ENCODE data around the gene POU6F2.
"Not testable (repeated sequence)": the region's sequence is repeated elsewhere in the genome, so short reads cannot be mapped to it uniquely, and the experiment has no call there.

The POU6F2 gene

DNA sequence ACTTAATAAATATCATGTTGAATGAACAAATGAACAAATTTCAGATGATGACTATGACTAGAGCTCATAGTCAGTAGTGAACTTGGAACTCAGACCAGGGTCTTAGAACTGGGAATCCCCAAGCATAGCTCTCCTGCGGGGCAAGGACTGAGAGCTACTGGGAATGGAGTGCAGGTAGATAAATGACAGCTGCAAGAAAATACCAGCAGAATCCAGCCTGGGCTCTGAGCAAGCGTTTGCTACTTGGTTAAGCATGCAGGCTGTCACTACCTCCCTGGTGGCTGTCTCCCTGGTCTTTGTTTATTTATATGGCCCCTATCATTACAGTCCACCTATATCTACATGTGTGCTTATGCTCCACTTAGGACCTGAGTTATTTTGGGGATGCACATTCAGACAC is 208.4 kb downstream of the POU6F2 start:
- no peak for DNase-seq (ENCODE audit: low read depth in 1 of 2, low spot score in 1 of 2)

DNA sequence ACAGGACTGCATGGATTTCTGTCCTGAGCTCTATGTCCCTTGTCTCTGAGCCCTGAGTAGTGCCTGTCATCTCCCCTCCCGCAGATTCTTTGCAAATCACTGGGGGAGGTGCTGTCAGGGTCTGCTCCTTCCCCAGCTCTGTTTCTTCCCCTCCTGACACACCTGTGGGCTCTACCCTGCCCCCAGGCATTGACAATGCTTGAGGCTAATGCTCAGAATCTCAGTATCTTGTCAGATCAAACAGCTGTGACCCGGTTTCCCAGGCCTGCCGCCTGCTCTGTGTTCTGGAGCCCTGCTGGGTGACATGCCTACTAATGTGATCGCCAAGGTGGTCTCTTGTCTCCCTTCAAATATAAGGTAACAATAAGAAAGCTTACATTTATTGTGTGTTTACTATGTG is 209.0 kb downstream of the POU6F2 start:
- DNase-seq (ENCODE audit: low read depth in 1 of 2, low spot score in 1 of 2) = no peak

DNA sequence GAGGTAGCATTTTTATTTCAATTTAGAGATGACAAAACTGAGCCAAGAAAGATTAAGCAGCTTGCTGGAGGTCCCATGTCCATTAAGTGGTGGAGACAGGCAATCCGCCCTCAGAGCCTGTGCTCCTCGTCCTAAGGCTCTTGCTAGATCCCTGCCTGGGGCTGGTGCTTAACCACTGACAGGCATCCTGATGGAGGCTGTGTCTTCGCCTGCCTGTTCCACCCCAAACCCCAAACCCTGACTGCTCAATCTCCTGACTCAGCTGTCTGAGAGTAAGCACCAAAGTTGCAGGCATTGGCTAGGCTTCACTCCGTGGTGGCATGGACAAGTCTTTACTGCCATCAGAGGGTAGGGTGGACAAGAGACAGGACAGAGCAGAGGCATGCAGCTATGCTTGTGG is 209.4 kb downstream of the POU6F2 start:
- no peak for DNase-seq (ENCODE audit: low read depth in 1 of 2, low spot score in 1 of 2)

DNA sequence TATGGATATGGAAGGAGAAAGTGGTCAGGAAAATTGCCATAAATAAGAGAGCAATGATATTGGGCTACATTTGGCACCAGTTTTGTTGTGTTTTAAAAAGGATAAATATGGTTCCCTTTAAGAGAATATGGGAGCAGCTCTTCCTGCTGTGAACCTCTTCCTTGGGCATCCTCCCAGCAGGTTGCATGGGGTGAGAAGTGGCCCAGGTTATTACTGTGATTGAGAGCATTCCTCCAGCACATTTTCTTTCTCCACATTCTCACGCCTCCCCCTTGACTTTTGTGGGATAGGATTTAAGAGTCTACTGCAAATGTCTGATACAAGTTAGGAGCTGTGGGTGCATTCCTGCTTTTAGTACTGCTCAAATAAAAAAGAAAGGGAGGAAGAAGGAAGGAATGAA is 214.8 kb downstream of the POU6F2 start:
- DNase-seq (ENCODE audit: low read depth in 1 of 2, low spot score in 1 of 2) = no peak

DNA sequence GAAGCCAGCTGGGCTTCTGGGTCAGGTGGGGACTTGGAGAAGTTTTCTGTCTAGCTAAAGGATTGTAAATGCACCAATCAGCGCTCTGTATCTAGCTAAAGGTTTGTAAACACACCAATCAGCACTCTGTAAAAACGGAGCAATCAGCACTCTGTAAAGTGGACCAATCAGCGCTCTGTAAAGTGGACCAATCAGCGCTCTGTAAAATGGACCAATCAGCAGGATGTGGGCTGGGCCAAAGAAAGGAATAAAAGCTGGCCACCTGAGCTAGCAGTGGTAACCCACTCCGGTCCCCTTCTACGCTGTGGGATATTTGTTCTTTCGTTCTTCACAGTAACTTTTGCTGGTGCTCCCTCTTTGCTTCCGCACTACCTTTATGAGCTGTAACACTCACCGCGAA is 216.7 kb downstream of the POU6F2 start:
- not testable (repeated sequence) for DNase-seq (ENCODE audit: low read depth in 1 of 2, low spot score in 1 of 2)

DNA sequence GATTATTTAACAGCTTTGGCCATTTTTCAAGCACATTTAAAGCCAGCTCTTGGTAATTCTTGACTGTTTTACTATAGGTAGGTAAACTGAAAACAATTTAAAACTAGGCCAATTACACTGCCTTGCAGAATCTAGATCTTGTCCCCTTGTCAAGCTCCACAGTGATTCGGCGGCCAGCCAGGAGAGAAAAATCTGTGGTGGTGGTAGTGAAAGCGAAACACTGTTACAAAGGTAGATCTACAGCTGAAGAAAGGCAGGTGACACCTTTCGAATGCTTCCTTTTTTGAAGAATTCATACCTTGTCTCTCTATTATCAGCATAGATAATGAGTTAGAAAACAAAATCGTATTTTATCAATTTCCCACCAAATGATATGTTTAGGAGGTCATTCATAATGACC is 218.3 kb downstream of the POU6F2 start:
- no peak for DNase-seq (ENCODE audit: low read depth in 1 of 2, low spot score in 1 of 2)

DNA sequence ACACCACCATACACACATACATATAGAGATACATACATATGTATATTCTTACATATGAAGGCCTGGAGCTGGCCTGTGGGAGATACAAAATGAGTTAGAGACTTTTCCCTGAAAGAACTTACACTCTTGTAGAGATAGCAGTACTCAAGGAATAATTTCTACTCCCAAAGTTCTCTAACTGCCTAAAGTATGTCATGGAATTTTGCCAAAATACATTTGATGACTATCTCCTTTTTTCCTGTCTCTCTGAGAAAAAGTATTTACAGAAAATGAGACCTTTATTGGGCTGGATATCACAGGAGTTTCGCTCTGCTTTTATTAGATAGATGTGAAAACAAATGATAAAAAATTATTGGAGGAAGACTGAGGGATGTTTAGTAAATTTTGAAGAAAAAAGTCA is 220.1 kb downstream of the POU6F2 start:
- no peak for DNase-seq (ENCODE audit: low read depth in 1 of 2, low spot score in 1 of 2)

DNA sequence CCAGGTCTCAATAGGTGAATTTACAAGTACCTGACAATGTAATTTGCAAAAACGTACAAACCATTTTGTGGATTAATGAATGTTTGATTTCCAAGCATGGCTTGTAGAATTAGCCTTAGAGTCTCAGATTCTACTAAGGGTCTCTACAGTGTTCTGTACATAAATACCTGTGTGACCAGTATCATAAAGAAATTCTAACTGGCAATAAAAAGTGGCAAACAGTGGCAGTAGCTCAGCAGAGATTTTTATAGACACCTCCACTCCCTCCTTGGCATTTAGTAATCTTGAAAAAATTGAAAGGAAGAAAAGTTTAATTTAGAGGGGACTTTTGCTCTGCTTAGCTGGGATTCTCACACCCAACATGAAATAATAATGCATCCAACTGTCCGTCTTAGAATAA is 220.8 kb downstream of the POU6F2 start:
- no peak for DNase-seq (ENCODE audit: low read depth in 1 of 2, low spot score in 1 of 2)

DNA sequence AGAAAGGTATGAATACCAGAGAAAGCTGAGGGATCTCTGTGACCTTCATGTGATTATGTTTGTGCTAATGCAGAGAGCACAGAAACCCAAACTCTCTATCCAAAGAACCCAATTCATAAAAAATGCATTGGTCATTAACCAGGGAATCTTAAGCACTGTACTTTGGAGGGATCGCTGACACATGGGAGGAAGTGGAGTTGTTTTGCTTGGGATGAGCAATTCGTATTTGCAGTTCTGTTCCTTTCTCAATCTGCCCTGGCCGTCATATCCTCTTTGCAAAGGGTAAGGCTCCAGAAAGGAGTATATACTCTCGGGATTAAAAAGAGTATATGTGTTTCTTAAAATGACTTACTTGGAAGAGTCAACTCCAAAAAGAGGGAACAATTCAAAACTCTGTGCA is 221.3 kb downstream of the POU6F2 start:
- DNase-seq (ENCODE audit: low read depth in 1 of 2, low spot score in 1 of 2) = no peak

DNA sequence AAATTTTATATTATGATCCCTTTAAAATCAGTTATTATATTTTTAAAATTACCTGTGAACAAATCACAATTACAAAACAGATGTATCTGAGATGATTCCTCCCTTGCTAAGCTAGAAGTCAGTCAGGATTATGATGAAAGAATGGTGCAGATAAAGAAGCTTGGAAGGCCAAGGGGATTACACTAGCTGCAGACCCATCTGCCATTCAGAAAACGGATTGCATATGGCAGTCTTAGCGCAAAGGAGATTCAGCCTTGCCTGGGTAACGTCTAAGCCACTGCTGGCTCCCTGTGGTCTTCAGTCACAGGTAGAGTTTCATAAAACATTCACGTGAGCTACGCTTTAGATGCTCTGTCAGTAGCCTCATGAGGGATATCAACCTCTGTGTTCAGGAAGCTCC is 222.2 kb downstream of the POU6F2 start:
- no peak for DNase-seq (ENCODE audit: low read depth in 1 of 2, low spot score in 1 of 2)

DNA sequence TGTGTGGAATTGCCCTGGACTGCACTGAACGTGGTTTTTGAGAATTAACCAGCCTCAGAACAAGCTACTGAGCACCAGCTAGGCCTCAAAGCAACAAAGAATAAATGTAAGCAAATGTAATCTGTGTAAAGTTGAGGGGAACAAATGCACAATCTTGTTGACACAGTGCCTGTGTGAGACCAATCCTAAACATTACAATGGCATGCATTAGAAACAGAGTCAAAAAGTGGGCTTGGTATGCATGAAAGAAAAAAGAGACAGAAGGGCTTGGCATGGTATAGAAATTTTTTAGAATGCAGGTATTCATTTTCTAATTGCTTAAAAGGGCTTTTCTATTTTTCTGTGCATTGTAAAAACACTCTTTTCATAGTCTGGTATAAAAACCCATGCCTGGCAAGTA is 224.3 kb downstream of the POU6F2 start:
- no peak for DNase-seq (ENCODE audit: low read depth in 1 of 2, low spot score in 1 of 2)

DNA sequence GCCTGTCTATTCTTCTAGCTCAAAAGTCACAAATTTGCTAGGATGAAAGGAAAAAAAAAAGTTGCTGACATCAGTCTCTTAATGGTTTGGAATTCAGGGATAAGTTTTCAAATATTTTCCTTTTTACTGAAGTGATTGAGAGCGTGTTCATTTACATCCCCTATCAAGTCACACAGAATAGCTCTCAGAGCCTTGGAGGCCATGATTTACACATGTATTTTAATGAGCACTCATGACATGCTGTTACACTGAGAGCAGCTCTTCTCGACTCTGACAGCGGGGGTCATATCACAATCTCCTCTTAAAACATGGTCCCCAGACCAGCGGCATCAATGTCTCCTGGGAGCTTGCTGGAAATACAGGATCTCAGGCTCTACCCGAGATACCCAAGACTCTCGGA is 232.7 kb downstream of the POU6F2 start:
- DNase-seq (ENCODE audit: low read depth in 1 of 2, low spot score in 1 of 2) = no peak

DNA sequence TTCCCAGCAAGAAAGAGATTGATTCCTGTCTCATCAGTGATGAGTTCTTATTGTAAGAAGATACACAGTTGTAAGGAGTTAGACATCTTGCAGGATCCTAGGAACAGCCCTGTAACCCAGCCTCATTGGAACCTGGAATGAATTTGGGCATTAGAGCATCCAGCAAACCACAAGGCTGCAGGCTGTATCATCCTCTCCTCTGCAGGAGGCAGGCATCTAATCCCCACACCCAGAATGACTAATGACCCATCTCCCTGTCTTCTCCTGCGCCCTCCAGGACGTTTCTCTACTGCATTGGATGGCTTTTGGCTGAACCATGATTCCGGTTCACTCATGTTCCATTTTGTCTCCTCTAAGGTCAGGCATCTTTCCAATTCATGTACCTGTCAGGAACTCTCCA is 233.9 kb downstream of the POU6F2 start:
- no peak for DNase-seq (ENCODE audit: low read depth in 1 of 2, low spot score in 1 of 2)

DNA sequence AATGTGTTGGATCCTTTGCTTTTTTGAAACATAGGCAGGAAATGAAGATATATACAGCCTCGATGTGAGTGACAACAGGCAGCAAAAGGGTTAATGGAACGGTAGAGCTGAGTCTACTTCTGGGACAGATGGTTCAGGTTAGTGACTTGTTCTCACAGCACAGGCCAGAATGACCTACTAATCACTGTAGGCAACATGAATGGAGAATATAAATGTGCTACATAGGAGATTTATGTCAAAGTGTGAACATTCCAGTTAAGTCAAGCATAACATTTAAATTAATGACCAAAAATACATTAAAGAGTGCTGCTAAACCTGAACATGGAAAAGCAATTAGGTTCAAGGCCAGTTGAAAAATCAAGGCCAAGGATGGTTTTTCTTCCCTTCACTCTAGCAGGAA is 235.2 kb downstream of the POU6F2 start:
- DNase-seq (ENCODE audit: low read depth in 1 of 2, low spot score in 1 of 2) = no peak

DNA sequence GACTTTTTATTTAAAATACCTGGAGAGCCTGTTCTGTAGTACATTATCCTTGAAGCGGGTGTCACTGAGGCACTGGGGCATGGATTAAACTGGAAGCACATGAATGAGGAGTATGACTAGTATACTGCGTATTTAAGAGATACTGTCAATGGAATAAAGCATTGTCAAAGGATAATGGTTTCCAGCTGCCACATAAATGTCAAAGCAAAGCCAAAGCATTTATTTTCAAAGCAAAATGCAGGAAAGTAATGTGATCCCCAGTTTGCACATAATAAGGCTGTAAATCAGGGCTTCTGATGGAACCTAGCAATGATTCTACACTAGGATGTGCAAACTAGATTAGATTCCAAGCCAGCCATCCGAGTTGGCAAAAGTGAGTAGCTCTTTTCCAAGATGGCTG is 240.1 kb downstream of the POU6F2 start:
- DNase-seq (ENCODE audit: low read depth in 1 of 2, low spot score in 1 of 2) = no peak

DNA sequence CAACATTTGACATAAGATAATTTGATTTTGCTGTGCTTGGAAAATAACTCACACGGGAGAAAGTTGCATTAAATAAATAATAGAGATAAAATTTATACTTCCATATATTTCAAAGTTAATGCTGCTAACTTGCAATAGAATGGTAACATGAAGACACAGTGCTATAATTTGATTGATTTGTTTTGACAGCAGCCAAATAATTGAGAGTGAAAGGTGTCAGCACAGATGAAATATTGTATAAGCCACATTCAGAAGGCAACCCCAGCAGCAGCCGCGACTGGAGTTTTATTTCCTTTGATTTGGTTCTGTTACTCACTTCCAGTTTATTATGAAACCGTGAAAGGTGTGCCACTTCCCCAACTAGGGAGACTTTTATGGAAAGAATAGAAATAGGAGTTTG is 242.2 kb downstream of the POU6F2 start:
- DNase-seq (ENCODE audit: low read depth in 1 of 2, low spot score in 1 of 2) = no peak

DNA sequence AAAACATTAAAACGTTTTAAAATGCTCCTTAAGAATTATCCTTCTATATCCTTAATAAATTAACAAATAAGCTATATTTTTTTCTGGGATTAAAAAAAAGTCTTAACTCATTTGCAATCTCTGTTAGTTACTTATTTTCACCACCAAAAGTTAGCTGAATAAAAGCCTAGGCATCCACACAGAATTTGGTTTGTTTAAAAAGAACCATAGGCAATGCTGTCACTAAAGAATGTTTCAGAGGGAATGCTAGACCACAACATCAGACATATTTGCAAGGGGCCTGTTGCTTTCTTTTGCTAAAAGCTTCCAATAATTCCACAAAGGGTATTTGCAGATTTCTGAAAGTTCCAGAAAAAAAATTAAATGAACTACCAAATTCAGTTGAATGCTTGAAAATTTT is 244.2 kb downstream of the POU6F2 start:
- DNase-seq (ENCODE audit: low read depth in 1 of 2, low spot score in 1 of 2) = no peak

DNA sequence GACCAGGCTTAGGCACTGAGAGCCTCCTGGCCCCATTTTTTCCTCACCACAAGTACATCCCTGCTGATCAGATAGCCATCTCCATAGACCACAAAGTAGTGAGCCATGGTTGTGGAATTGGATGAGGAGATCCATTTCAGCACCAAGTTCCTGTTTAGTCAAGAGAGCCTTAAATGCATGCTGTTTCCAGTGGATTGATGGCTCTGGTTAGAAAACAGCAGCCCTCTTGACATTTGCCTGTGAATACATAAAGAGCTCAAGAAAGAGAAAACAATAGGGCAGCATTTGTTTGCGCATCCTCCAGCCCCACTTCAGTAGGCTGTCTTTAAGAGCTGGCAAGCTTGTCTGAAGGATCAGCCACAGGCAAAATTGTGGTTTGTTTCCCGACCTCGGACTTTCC is 251.2 kb downstream of the POU6F2 start:
- DNase-seq (ENCODE audit: low read depth in 1 of 2, low spot score in 1 of 2) = no peak

DNA sequence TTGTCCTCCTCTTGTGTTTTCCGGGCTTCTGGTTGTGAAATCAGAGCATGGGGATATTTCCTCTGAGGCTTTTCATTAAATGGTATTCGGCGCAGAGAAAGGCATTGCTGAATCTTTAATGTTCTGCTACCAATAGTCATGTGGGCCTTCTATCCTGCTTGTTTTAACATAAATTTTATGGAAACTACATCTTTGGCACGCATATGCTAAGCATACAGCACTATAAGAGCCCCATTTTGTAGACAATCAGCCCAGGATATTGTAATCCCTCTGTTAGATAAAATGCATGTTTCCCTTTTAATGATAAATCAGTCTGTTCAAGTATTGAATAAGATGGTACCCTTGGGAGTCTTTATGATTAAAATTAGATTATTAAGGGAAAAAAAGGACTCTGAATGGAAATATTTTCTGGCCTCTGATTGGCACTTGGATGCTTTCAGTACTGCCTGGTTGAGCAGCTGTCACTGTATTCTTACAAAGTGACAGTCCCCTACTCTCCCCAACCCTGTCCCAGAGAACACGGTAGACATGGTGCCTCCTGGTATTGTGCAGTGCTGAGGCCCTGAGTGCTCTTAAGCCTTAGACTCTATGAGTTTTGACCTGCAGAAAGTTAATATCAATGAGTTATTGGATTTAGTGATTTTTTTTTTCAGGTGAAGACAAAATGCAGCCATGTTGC is 256.3 kb downstream of the POU6F2 start:
- no peak for DNase-seq (ENCODE audit: low read depth in 1 of 2, low spot score in 1 of 2)

DNA sequence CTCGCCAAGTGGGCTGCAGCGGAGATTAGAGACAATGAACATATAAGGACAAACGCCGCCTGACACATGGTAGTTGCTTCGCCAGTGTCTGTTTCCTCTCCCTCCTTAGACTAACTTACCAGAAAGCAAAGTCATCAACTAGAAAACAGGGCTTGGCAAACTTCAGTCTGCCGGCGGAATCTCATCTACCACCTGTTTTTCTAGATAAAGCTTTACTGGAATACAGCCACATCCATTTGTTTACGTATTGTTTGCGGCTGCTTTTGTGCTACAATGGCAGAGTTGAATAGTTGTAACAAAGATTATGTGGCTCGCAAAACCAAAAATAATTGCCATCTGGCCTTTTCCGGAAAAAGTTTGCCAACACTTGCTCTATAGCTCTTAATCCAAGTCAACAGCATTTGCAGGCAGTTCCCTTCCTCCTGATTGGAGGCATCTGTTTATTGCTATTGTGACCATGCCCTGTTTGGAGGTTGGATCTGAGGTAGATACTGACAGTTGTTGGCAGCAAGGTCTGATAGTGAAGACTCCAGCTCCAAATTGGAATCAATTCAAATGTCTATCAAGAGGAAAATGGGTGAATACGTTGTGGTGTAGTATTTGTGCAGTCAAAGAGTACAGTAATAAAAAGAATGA is 260.6 kb downstream of the POU6F2 start:
- no peak for DNase-seq (ENCODE audit: low read depth in 1 of 2, low spot score in 1 of 2)

DNA sequence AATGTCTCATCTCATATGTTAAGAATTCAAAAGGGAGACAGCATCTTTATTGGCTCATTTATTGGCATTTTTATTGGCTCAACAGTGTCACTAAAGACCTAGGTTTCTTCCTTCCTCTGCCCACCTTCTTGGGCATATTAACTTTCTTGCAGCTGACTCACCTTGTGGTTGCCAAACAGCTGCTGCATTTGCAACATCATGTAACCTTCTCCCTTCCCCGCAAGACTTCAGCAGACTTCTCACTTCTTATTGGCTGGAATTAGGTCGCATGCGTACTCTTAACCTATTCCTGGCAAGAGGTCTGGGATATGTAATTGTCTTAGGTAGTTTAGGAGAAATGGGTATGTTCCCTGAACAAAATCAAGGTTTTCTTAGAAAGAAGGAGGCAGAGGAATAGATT is 263.2 kb downstream of the POU6F2 start:
- no peak for DNase-seq (ENCODE audit: low read depth in 1 of 2, low spot score in 1 of 2)

DNA sequence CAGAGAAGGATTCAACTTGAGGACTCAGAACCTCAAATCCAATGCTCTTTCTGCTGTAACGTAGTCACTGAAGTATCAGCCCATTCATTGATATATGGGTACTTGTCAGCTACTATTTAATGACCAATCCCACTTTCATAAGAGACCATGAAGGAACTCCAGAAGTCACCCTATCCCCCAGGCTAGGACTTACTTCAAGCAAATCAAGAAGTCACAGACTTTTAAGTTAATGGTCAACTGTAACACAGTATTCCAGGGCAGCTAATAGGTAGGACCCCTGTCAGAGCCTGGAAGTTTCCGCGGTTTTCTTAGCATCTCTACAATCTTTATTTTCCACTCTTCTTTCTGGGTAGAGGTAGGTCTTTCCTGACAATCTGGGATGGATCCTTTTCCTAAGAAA is 269.9 kb downstream of the POU6F2 start:
- DNase-seq (ENCODE audit: low read depth in 1 of 2, low spot score in 1 of 2) = no peak

DNA sequence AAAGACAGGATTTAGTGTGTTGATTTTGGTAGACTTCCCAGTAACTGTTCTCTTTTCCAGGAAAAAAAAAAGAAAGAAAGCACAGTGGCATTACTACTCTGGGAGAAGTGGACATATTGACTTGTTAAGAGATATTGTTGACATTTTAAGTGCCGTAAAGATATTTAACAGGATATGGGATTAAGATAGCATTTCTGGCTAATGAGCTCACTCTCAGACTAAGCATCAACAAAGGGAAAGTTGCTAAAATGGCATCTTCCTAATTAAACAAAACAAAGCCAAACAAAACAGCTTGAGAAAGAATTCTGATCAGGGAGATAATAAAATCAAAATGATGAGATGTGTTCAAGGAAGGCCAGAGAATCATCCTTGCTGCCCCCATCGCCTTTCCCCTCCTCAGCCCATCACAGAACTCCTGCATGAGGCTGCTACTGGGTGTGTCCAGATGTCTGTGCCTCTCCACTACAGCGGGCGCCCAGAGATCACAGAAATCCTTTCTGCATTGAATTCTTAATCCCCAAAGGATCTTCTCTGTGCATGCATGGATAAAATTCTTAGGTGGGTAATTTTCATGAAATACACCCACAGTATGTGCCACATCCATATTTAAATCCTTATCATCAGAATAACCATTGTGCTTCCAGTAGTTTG is 270.5 kb downstream of the POU6F2 start:
- DNase-seq (ENCODE audit: low read depth in 1 of 2, low spot score in 1 of 2) = no peak
